NCI-H460 (cell line): ENCODE results near the gene ERO1A. TPM values are rescaled to one million over a fixed set of nuclear protein-coding genes. Genes with fewer than 3 reads are reported as not detected.

ENCODE experiments used
- DNase-seq: peaks from one replicate; pipeline ENCODE4 v3.0.0-alpha.2; 2016; ENCODE audit warnings: low read depth; ENCODE audit errors: extremely low read depth
- total RNA-seq: library from RNA; depleted of rRNA; stranded (reverse); fragments of >200 nt; shearing (Covaris generic); gene quantifications from 2 replicates; pipeline ENCODE4 v1.2.3, GENCODE V29; 2014; rRNA removed

Gene ERO1A
- total RNA-seq, 1 experiment from 2014 or later, result 97.9 TPM

DNA sequence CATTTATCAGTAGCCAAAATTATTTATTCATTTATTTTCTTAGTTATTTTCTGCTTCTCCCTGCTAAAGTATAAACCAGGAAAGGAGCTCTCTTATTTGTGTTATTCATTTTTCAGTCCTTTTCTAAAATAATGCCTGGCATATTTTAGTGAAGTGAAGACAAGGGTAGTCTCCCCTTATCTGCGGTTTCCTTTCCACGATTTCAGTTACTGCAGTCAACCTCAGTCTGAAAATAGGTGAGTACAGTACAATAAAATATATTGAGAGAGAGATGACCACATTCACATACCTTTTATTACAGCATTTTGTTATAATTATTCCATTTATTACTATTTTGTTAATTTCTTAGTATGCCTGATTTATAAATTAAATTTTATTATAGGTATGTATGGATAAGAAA, 85.2 kb downstream of the ERO1A start:
- DNase-seq, result no peak

GRCh38 chr14:52609445-52610044, 85.8 kb downstream of the ERO1A start:
- DNase-seq, result no peak

GRCh38 chr14:52607061-52607460, 88.3 kb downstream of the ERO1A start:
- DNase-seq, result no peak

DNA sequence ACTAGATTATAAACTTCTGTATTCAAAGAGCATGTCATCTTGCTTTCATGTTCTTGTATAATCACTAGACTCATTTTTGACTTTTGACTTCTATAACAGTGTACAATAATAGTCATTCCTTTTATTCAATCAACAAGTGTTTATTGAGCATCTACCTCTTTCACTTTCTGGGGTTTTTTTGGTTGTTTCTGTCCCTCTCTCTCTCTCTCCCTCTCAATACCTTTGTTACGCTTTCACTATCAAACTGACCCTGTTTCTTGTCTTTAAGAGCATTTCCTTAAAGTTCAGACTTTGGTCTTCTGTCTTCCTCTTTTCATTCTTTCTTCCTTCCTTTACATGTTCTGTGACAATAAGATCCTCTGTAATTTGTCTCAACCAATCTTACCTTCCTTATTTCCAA, 93.2 kb downstream of the ERO1A start:
- DNase-seq, result no peak

GRCh38 chr14:52599974-52600373, 95.4 kb downstream of the ERO1A start:
- no peak for DNase-seq

DNA sequence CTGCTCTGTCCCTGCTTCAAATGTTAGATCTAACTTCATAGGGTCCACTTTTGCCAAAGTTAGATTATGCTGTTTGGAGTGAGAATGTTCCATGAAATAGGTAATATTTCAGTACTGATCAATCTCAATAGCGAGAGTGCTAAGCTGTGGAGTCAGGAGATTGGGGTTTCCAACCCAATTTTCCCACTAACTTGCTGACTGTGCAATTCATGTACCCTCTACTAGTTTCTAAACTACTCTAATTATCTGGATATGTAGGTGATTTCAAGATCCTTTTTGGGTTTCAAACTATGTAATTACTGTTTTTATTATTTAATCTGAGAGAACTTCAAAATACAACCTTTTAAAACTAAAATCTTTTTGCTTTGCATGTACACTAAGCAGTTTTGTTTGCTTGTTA, 96.8 kb downstream of the ERO1A start:
- DNase-seq, result no peak

DNA sequence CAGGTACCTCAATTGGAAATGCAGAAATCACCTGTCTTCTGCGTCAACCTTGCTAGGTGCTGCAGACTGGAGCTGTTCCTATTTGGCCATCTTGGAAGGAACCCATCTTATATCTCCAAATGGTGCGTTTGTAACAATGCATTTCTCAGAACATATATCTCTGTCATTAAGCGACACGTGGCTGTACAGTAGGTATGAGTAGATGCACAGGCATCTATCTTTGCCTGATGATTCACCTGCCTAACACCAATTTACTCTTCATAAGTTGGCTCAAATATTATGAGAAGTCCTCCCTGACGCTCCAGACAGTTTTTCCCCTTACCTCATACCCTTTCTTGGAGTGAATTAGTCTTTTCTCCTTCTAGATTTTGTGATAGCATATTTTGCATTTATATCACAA, 98.5 kb downstream of the ERO1A start:
- DNase-seq, result no peak

DNA sequence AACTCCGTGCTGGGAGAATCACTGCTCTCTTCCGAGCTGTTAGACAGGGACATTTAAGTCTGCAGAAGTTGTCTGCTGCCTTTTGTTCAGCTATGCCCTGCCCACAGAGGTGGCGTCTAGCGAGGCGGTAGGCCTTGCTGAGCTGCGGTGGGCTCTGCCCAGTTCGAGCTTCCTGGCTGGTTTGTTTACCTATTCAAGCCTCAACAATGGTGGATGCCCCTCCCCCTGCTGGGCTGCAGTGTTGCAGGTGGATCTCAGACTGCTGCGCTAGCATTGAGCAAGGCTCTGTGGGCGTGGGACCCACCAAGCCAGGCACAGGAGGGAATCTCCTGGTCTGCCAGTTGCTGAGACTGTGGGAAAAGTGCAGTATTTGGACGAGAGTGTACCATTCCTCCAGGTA, 99.0 kb downstream of the ERO1A start:
- DNase-seq, result no peak

- DNase-seq, result no peak
These were observed 105.0 kb downstream of the ERO1A start for GRCh38 chr14:52590318-52590717.

Other genes starting within 250 kb of the ERO1A start
- gene TXNDC16, start 143.1 kb downstream of the ERO1A start, total RNA-seq, result 2.7 and 3.4 TPM in 2 replicates
- not detected in 2 replicates for gene GPR137C, start 142.7 kb downstream of the ERO1A start, total RNA-seq
- 170 and 183 TPM in 2 replicates for gene PSMC6, start 11.6 kb upstream of the ERO1A start, total RNA-seq
- gene STYX, start 34.6 kb upstream of the ERO1A start, total RNA-seq, result 13.3 and 15.7 TPM in 2 replicates
- gene GNPNAT1, start 96.0 kb upstream of the ERO1A start, total RNA-seq, result 66.0 and 66.5 TPM in 2 replicates